ENCODE results near the gene TBC1D14.
"Not testable (repeated sequence)": the region's sequence is repeated elsewhere in the genome, so short reads cannot be mapped to it uniquely, and the experiment has no call there.

Gene TBC1D14

DNA sequence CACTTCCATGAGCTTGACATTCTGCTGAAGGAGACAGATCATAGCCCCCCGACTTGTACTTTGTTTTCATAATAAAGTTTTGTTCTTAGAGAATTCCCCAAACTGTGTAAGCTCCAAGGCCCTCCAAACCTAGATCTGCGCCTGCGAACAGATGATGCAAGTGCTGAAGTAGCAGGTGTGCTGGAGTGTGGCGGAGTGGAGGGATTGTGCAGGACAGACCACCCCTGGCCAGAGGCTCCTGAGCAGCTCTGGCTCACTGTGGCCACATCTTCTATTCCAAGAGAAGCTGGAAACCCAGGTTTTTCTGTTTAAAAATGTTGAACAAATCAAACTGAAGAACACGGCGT lies 46.4 kb downstream of the TBC1D14 start:
- no peak for FAIRE-seq

- no peak for FAIRE-seq
Measured at GRCh38 chr4:6956434-6957147, 47.0 kb downstream of the TBC1D14 start.

- FAIRE-seq, result no peak
Measured at GRCh38 chr4:6957148-6957520, 47.5 kb downstream of the TBC1D14 start.

DNA sequence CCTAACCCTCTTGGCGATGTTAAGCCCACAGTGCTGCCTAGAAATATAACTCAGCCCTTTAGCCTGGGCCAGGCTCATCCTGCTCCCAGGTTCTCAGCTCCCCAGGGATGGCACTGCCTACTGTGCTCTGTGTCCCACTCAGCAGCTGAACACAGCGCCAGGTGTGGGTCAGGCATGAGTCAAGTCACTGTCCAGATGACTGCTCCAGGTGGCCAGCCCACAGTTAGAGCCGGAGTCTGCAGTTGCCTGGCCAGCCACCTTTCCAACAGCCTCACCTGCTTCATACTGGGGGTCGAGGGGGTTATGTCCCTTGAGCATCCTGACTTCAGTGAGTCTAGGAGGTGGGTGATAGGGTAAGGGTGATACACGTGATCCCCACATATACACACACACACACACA lies 48.4 kb downstream of the TBC1D14 start:
- no peak for FAIRE-seq

- no peak for FAIRE-seq
Measured at GRCh38 chr4:6959261-6959660, 49.6 kb downstream of the TBC1D14 start.

GRCh38 chr4:6960154-6960553 lies 50.5 kb downstream of the TBC1D14 start:
- no peak for FAIRE-seq

- FAIRE-seq, result no peak
Measured at GRCh38 chr4:6960628-6961412, 51.2 kb downstream of the TBC1D14 start.

- no peak for FAIRE-seq
Measured at GRCh38 chr4:6961496-6962210, 52.0 kb downstream of the TBC1D14 start.

DNA sequence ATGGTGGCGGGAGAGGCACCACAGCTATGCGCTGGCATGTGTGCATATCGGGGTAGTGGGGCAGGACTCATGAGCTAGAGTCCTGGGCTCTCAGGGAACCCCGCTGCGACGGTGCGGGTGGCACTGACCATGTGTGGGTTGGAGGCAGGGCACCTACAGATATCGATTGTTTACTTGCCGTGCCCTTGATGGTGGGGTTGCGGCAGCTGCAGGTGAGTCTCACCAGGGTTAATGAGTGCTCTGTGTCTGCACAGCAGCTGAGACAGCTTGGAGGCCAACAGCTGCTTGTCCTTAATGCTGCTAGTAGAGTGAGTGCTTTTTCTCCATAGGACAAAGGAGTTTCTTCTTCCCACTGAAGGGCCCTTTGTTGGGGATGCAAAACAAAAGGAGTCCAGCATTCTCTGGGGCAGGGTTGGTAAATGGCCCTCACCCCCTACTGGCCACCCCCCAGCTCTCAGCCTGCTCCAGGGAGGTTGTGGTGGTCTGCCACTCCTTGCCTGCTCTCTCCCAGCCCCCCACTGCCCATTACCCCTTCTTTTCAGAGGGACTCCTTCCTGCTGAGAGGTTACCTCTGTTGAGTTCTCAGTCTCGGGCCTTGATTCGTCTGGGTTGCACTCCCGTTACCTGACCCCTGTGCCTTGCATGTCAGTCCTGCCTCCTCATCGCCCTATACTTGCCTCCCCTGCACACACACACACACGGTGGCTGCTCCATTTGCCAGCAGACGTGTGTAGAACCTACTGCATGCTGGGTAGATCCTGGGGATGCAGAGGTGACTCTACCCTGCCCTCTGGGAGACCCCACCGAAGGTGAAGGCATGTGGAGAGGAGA lies 52.8 kb downstream of the TBC1D14 start:
- FAIRE-seq, result no peak

GRCh38 chr4:6963139-6963611 lies 53.5 kb downstream of the TBC1D14 start:
- no peak for FAIRE-seq

- FAIRE-seq, result no peak
Measured at GRCh38 chr4:6964858-6965257, 55.2 kb downstream of the TBC1D14 start.

GRCh38 chr4:6965329-6965728 lies 55.7 kb downstream of the TBC1D14 start:
- no peak for FAIRE-seq

- FAIRE-seq, result no peak
Measured at GRCh38 chr4:6967846-6968340, 58.3 kb downstream of the TBC1D14 start.

DNA sequence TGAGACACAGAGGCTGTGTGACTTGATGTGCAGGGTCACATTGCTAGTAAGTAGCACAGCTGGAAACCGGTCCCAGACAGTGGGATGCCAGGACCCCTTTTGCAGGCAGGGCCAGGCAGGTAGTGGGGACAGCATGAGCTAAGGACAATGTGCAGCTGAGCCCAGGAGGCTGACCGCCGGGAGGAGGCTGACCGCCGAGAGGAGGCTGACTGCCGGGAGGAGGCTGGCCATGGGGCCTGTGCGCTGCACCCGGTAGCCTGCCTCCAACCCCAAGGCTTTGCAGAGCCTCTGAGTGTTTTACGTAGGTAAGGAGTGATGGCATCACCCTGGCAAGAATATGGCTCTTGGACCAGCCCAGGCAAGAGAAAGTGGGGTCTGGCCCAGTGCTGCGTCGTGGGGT lies 58.9 kb downstream of the TBC1D14 start:
- FAIRE-seq, result no peak

GRCh38 chr4:6969826-6970800 lies 60.5 kb downstream of the TBC1D14 start:
- no peak for FAIRE-seq

- FAIRE-seq, result no peak
Measured at GRCh38 chr4:6971536-6972374, 62.1 kb downstream of the TBC1D14 start.

DNA sequence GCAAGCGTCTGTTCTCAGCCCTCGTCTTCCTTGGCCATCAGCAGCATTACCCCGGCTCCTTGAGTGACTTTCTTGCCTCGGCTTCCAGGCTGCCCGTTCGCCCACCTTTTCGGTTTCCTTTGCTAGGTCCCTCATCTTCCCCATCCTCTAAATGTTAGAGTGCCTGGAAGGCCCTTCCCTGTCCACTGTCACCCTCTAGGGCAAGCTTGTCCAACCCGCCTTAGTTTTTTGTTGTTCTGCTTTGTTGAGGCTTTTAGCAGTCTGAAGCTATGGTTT lies 62.7 kb downstream of the TBC1D14 start:
- no peak for FAIRE-seq

DNA sequence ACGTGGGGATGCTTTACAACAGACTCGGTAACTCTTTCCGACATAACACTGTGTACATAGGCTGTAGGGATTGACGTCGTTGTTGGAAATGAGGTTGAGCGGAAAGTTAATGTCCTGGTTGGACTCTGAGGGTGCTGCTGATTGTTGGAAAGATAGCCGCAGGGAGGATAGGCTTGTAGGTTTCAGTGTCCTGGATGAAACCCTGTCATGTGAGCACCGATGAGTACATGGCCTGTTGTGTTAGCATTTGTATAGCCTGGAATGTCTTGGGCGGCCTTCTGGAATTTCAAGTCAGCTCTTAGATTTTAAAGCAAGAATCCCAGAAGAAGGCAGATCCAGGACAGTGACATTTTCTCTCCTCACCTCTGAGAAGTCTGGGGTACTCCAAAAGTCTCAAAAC lies 63.3 kb downstream of the TBC1D14 start:
- no peak for FAIRE-seq

DNA sequence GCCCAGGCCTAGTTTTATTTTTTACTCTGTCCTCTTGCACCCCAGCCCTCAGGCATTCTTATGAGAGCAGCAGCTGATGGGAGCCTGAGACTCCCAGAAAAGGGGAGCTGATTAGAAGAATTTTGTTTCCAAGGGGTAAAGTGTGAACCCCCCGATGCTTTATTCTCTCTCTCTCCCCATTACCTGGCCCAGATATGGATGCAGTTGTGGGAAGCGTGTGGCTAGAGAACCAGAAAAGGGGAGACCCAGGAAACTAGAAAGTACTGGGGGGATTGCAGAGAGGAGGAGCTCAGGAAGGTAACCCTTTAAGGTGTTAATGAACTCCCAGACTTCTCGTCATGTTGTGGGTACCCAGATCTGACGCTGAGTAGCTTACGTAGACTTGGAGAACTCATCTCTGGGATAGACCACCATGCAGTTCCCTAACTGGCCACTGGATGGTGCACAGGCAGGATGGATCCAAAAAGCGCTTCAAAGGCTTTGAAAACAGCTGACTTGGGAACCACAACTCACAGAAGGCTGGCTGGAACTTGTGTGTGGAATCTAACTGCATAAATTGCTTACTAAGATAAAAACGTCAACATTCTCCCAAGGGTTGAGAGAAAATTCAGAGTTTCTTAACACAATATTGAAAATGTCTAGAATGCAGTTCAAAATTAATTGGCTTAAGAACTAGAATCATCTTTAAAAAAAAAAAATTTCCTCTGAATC lies 64.7 kb downstream of the TBC1D14 start:
- peak; percentile 60 for FAIRE-seq

DNA sequence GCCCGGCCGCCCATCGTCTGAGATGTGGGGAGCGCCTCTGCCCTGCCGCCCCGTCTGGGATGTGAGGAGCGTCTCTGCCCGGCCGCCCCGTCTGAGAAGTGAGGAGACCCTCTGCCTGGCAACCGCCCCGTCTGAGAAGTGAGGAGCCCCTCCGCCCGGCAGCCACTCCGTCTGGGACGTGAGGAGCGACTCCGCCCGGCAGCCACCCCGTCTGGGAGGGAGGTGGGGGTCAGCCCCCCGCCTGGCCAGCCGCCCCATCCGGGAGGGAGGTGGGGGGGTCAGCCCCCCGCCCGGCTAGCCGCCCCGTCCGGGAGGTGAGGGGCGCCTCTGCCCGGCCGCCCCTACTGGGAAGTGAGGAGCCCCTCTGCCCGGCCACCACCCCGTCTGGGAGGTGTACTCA lies 68.2 kb downstream of the TBC1D14 start:
- FAIRE-seq, result not testable (repeated sequence)

Data from TTC549 (cell line).